Activated T-cell treated with anti-CD3 and anti-CD28 coated beads, Interleukin-2, amount 50 U/mL, for 4 hours (primary cell): Measurements from ENCODE around the gene EGFR. TPM values are rescaled to one million over a fixed set of nuclear protein-coding genes. Genes with fewer than 3 reads are reported as not detected.

Experiments
- ATAC-seq, 2 donors: fragments of 200-7000 bp; cut with Tn5 transposase; one replicate each; pipeline ENCODE4 v1.10.0; 2021
- DNase-seq: peaks from one replicate; pipeline ENCODE4 v3.0.0-alpha.2; 2020
- H3K27me3 Mint-ChIP-seq: one replicate; pipeline ENCODE4 v1.8.0; 2021; ENCODE audit warnings: low read depth, mixed read lengths
- H3K36me3 Mint-ChIP-seq: one replicate; pipeline ENCODE4 v1.8.0; 2022; ENCODE audit warnings: mixed read lengths; ENCODE audit not compliant: insufficient read depth
- H3K4me1 Mint-ChIP-seq: one replicate; pipeline ENCODE4 v1.8.0; 2021; ENCODE audit warnings: low read depth, mixed read lengths
- H3K4me3 Mint-ChIP-seq: one replicate; pipeline ENCODE4 v1.8.0; 2021; ENCODE audit warnings: mild to moderate bottlenecking, moderate library complexity, mixed read lengths
- H3K9me3 Mint-ChIP-seq: one replicate; pipeline ENCODE4 v1.8.0; 2021; ENCODE audit warnings: mixed read lengths
- total RNA-seq, 3 donors: library from RNA; stranded (reverse); gene quantifications; one replicate each; pipeline ENCODE4 v1.2.1, GENCODE V29; 2021

The EGFR gene
- total RNA-seq, 3 donors from 2014 or later, result 0.11 to 0.30 (median 0.26) TPM

DNA sequence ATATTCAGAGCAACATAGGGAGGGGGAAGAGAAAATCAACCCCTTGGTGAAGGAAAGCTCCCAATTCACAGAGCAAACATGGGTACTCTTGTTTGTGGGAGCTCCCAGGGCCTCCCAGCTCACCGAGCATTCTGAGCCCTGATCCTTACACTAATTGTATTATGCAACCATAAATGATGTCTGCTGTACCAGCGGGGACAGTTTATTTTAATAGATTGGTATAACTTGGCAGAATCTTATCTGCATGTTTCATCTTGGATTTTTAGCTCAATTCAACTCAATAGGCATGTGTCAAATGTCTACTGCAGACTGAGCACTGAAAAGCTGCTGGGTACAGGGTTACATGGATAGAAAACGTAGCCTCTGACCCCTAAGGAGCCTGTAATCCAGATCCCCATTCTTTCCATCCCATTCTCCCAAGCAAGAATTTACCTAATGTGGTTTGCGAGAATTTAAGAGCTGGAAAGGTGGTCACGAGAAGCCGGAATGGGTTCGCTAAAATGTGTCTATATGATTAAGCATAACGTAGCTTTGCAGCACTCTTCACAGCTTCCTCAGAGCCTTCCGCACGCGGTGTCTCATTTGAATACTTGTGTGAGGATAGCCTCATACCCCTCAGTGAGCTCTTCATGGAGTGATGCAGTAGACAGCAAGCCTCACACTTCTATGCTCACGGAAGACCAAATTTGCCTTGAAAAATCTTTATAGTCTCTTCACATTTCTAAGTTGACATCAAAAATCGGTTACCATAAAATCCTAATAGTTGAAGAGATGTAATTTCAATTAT is 18.3 kb downstream of the EGFR start:
- DNase-seq, result no peak
- ATAC-seq, result no peak
- Mint-ChIP-seq H3K4me3 (no peak overlapping the region), H3K36me3 (no peaks in the 10 kb centered on the region), H3K9me3 (no peaks in the 10 kb centered on the region), H3K27me3 (peaks cover 12% of the 10 kb centered on the region), H3K4me1 (no peaks in the 10 kb centered on the region)

- H3K9me3 Mint-ChIP-seq, result no peaks in the 10 kb centered on the region
Measured at GRCh38 chr7:55043691-55044370, 25.0 kb downstream of the EGFR start.

DNA sequence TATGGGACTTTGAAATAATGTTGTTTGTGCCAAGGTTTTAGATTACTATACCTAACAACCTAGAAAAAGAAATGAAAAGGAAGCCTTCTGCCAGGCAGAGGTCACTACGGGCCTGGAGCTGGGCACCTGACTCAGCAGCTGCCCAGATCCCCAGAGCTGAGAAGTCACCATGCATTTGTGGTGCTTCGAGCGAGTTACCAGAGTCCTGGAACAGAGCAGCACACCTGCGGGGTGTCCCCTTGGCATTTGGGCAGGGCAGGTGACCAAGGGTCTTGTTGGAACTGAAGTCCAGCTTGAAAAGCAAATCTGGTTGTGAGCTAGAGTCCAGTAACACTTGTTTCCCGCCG is 25.5 kb downstream of the EGFR start:
- ATAC-seq, result no peak
- Mint-ChIP-seq H3K4me1 (no peaks in the 10 kb centered on the region), H3K27me3 (peaks cover 1% of the 10 kb centered on the region)

More at GRCh38 chr7:55043691-55044370, 25.0 kb downstream of the EGFR start:
- DNase-seq (no peak), ATAC-seq (no peak)
- H3K4me1 Mint-ChIP-seq, result no peaks in the 10 kb centered on the region
- no peaks in the 10 kb centered on the region for H3K36me3 Mint-ChIP-seq
- H3K27me3 Mint-ChIP-seq, result peaks cover 6% of the 10 kb centered on the region
- no peak overlapping the region for H3K4me3 Mint-ChIP-seq

GRCh38 chr7:55044791-55045190 is 26.0 kb downstream of the EGFR start:
- ATAC-seq (no peak), DNase-seq (no peak)
- Mint-ChIP-seq H3K4me1 (no peaks in the 10 kb centered on the region), H3K27me3 (no peaks in the 10 kb centered on the region), H3K4me3 (no peak overlapping the region), H3K9me3 (no peaks in the 10 kb centered on the region), H3K36me3 (no peaks in the 10 kb centered on the region)

More for the DNA sequence above, 25.5 kb downstream of the EGFR start:
- no peaks in the 10 kb centered on the region for H3K9me3 Mint-ChIP-seq
- H3K4me3 Mint-ChIP-seq, result no peak overlapping the region
- H3K36me3 Mint-ChIP-seq, result no peaks in the 10 kb centered on the region
- no peak for DNase-seq

DNA sequence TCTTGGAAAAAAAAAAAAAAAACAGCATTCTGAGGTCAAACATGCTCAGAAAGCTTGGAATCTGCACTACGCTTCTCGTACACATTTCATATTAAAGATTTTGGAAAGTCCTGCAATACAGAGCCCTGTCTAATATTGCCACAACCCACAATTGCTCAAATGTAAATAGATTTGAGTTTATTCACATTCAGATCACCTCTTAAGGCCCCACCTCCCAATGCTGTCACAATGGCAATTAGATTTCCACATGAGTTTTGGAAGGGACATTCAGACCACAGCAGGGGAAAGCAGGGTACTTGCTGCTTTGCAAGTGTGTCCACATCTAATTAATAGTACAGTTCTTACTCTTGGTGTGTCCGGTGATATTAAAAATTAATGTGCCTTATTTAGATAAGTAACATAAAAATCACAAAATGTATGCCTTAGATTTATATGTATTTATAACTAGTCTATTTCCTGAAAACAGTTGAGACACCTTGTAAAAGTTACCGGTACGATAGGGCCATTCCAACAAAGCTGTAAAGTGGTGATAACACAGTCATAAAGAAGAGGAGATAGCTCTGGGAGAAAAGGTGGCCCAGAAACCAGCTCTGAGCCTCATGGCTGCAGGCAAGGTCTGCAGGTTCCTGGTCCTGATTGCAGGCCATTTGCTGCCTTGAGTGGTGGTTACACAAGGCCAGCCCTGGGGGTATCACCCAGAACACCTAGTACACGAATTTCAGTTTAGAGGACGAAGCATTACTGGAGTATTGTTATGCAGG is 27.9 kb downstream of the EGFR start:
- ATAC-seq (no peak), DNase-seq (no peak)
- Mint-ChIP-seq H3K4me3 (no peak overlapping the region), H3K36me3 (no peaks in the 10 kb centered on the region), H3K4me1 (no peaks in the 10 kb centered on the region), H3K9me3 (no peaks in the 10 kb centered on the region), H3K27me3 (no peaks in the 10 kb centered on the region)

DNA sequence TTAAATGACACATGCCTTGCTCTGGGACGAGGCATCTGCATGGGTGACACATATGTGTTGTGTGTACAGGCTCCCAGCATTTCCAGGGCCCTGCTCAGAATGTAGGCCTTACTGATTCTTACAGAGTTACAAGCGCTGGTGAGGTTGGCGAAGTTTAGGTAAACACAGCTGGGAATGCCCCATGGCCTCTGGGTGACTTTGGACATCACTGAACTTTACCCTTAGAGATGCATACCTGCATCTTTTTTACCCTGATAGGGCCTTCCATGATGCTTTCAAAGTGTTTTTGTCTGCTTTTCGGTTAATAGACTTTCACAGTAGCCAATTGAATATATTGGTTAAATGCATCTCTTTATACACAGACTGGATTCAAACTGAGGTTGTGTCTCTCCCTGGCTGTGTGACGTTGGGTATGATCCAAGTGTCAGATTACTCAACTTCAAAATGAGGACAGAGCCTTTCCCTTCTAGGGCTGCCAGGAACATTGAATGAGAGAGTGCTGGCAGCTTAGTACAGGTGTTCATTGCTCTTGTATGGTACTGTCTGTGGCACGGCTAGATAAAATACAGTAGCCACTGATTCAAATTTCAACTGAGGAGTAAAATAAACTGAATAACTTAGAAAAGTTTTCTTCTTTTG is 29.5 kb downstream of the EGFR start:
- Mint-ChIP-seq H3K36me3 (no peaks in the 10 kb centered on the region), H3K4me3 (no peak overlapping the region), H3K9me3 (no peaks in the 10 kb centered on the region), H3K27me3 (no peaks in the 10 kb centered on the region), H3K4me1 (no peaks in the 10 kb centered on the region)
- DNase-seq (no peak), ATAC-seq (no peak)

- no peaks in the 10 kb centered on the region for H3K4me1 Mint-ChIP-seq
- ATAC-seq, result no peak
- no peak for DNase-seq
Measured at GRCh38 chr7:55050281-55050680, 31.5 kb downstream of the EGFR start.

GRCh38 chr7:55052081-55052480 is 33.3 kb downstream of the EGFR start:
- Mint-ChIP-seq H3K9me3 (no peaks in the 10 kb centered on the region), H3K4me1 (no peaks in the 10 kb centered on the region)
- DNase-seq, result no peak

More at GRCh38 chr7:55050281-55050680, 31.5 kb downstream of the EGFR start:
- Mint-ChIP-seq H3K9me3 (no peaks in the 10 kb centered on the region), H3K27me3 (peaks cover 3% of the 10 kb centered on the region), H3K4me3 (no peak overlapping the region), H3K36me3 (no peaks in the 10 kb centered on the region)

GRCh38 chr7:55052741-55053427 is 34.1 kb downstream of the EGFR start:
- Mint-ChIP-seq H3K4me3 (no peak overlapping the region), H3K36me3 (no peaks in the 10 kb centered on the region), H3K9me3 (no peaks in the 10 kb centered on the region), H3K4me1 (no peaks in the 10 kb centered on the region), H3K27me3 (peaks cover 6% of the 10 kb centered on the region)
- ATAC-seq, result no peak
- no peak for DNase-seq

More at GRCh38 chr7:55052081-55052480, 33.3 kb downstream of the EGFR start:
- H3K4me3 Mint-ChIP-seq, result no peak overlapping the region
- ATAC-seq, result no peak
- peaks cover 6% of the 10 kb centered on the region for H3K27me3 Mint-ChIP-seq
- H3K36me3 Mint-ChIP-seq, result no peaks in the 10 kb centered on the region

DNA sequence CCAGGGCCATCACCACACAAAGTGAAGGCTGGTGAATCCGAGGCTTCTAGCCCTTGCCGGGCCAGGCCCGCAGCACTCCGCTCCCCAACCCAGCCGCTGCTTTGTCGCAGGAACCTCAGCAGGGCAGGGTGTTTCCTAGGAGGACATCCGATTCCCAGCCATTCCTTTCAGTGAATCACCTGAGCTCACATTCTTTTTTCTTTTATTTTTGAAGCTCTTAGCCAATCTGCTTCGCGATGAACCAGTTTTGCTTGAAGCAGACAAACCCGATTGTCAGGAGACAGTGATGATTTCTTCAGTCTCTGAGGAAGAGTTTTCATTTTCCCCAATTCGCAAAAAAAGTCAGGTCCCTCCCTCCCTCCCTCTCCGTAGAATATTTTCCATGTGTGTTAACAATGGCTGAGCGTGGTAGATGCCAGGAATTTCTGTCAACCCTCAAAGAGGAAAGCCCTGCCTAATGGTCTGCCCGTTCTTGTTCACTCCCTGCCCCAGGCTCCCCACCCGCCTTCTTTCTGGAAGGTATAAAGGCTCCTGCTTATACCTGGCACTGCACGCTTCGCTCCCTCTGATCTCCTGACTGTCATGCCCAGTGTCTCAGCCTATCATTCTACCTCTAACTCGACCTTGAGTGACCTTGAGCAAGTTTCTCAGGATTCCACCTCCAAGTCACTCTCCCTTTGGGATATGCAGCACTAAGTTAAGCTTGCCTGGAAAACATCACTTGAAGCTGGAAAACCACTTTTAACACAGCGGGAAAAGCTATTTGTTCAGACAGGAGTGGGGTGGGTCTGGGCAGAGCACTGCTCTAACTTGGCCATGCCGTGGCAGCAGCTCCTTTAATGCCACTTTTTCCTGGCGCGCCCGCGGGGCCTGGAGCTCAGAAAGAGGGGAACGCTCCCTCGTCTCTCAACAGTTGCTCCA is 35.1 kb downstream of the EGFR start:
- peaks cover 6% of the 10 kb centered on the region for H3K27me3 Mint-ChIP-seq
- H3K9me3 Mint-ChIP-seq, result no peaks in the 10 kb centered on the region
- no peak for ATAC-seq
- no peak for DNase-seq
- no peaks in the 10 kb centered on the region for H3K36me3 Mint-ChIP-seq
- no peaks in the 10 kb centered on the region for H3K4me1 Mint-ChIP-seq
- no peak overlapping the region for H3K4me3 Mint-ChIP-seq

DNA sequence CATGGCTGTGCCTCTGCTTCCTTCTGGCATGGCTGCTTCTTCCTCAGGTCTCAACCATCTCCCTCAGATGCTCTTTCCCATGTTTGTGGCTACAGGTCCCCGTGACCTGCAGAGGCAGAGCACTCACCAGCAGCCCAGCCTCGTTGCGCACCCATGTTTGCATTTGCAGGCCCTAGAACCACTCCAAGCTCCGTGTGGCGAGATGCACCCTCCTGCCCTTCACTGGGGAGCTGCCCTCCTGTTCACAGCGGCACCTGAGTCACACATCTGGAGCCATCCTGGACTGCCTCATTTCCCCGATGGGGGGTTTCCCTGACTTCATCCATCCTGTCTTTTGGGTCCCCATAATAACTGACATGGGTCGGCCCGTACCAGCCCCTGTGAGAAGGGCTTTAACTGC is 35.9 kb downstream of the EGFR start:
- H3K4me1 Mint-ChIP-seq, result no peaks in the 10 kb centered on the region

GRCh38 chr7:55055479-55055878 is 36.7 kb downstream of the EGFR start:
- DNase-seq, result no peak
- no peak for ATAC-seq
- Mint-ChIP-seq H3K27me3 (peaks cover 10% of the 10 kb centered on the region), H3K4me1 (no peaks in the 10 kb centered on the region), H3K4me3 (no peak overlapping the region), H3K36me3 (no peaks in the 10 kb centered on the region), H3K9me3 (no peaks in the 10 kb centered on the region)

More for the DNA sequence above, 35.9 kb downstream of the EGFR start:
- H3K4me3 Mint-ChIP-seq, result no peak overlapping the region
- DNase-seq (no peak), ATAC-seq (no peak)
- no peaks in the 10 kb centered on the region for H3K9me3 Mint-ChIP-seq
- peaks cover 6% of the 10 kb centered on the region for H3K27me3 Mint-ChIP-seq
- no peaks in the 10 kb centered on the region for H3K36me3 Mint-ChIP-seq

GRCh38 chr7:55056068-55056467 is 37.3 kb downstream of the EGFR start:
- ATAC-seq (no peak), DNase-seq (no peak)
- no peaks in the 10 kb centered on the region for H3K36me3 Mint-ChIP-seq
- H3K27me3 Mint-ChIP-seq, result peaks cover 11% of the 10 kb centered on the region
- no peak overlapping the region for H3K4me3 Mint-ChIP-seq
- H3K9me3 Mint-ChIP-seq, result no peaks in the 10 kb centered on the region
- no peaks in the 10 kb centered on the region for H3K4me1 Mint-ChIP-seq
